Colon (tissue), 2 donors: ENCODE results near the gene VKORC1.

Experiments used
- FAIRE-seq: peaks from 2 replicates; lab custom pipeline; 2012; peaks lifted over from hg19 to GRCh38; lab: Jason Lieb, UNC
- donor health status: control.
- donor health status: control.

VKORC1 gene

GRCh38 chr16:31130336-31130891 lies 35.8 kb upstream of the VKORC1 start:
- no peak for FAIRE-seq

DNA sequence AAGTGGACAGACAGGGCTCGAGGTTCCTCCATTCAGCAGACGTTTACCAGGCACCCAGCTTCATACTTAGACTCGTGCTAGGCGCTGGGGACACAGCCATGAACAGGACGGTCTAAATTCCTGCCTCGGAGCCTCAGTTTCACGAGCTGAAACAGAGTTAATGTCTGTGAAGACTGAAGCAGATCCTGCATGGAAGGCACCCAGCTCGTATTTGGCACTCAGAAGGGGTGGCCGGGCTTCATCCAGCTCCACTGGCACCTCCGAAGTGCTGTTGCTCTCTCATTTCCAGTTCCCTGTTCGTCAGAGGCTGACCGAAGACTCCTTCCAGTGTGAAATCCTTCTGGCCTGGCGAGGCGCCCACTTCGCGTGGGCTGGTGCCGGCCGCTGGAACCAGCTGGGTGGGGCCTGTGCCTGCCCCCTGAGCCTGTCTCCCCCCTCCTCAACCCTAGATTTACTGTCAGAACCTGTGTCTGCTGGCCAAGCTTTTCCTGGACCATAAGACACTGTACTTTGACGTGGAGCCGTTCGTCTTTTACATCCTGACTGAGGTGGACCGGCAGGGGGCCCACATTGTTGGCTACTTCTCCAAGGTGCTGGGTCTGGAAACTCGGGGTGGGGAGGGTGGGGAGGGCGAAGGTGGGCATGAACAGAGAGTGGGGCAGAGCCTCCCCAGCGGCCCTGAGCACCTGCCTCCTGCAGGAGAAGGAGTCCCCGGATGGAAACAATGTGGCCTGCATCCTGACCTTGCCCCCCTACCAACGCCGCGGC lies 35.2 kb upstream of the VKORC1 start:
- FAIRE-seq: no peak

GRCh38 chr16:31128711-31129567 lies 34.3 kb upstream of the VKORC1 start:
- FAIRE-seq: no peak

- no peak for FAIRE-seq
Measured at GRCh38 chr16:31127182-31127581, 32.6 kb upstream of the VKORC1 start.

DNA sequence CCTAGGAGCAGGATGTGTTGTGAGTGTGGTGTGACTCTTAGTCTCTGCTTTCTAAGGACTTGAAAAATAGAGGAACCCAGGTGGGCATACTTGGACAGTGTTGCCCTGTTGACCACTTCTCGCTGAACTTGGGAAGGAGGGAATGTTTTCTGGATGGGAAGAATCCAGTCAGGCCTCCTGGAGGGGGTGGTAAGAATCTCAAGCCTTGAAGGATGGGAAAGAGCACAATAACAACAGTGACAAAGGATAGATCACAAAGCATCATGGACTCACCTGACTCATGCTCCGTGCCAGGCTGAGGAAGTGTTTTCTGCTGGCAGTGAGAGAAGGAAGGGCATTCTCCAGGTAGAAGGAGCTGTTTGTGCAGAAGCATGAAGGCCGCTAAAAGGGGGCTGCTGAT lies 31.2 kb upstream of the VKORC1 start:
- no peak for FAIRE-seq

DNA sequence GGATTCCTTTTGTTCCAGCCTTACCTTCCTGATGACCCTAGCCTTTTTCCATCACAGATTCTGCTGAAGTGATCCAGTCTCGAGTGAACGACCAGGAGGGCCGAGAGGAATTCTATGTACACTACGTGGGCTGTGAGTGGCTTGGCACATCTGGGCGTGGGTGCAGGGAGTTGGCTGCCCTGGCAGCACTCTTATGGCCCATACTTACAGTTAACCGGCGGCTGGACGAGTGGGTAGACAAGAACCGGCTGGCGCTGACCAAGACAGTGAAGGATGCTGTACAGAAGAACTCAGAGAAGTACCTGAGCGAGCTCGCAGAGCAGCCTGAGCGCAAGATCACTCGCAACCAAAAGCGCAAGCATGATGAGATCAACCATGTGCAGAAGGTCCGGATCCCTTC lies 25.5 kb upstream of the VKORC1 start:
- no peak for FAIRE-seq

- FAIRE-seq: no peak
Measured at GRCh38 chr16:31118223-31119155, 23.9 kb upstream of the VKORC1 start.

DNA sequence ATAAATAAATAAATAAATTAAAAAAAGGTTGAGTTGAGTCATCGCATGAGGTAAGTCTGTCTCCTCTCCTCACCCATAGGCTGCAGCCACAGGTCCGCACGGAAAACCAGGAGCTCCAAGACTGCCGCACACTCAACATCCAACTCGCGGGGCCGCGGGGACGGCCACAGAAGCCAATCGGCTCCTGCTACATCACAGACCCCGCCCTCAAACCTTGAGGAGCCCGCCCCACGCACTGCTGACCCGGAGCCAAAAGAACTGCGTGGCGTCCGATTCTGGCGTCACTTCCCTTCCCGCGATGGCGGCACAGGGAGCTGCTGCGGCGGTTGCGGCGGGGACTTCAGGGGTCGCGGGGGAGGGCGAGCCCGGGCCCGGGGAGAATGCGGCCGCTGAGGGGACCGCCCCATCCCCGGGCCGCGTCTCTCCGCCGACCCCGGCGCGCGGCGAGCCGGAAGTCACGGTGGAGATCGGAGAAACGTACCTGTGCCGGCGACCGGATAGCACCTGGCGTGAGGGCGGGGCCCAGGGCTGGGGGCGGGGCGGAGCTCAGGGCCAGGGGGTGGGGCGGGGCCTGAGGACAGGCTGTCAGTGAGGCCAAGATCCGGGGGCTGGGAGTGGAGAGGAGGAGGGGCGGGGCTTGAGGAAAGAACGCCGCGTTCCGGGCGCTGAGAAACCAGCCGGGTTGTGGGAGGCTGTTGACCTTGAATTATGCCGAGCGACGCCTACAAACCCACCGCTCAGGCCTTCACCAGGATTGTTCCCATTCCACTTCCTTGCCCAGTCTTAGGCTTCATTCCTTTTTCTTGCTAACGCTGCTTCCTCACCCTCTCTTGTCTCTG lies 23.0 kb upstream of the VKORC1 start, which contains the start of gene KAT8:
Gene KAT8, plus strand, starts transcription at position 281 of the 839 bp plus-strand sequence. Its CDS starts 18 bp downstream, at position 299.
- FAIRE-seq: no peak

GRCh38 chr16:31114468-31114867 lies 19.9 kb upstream of the VKORC1 start:
- no peak for FAIRE-seq

- FAIRE-seq: no peak
Measured at GRCh38 chr16:31113121-31114120, 18.8 kb upstream of the VKORC1 start.

- FAIRE-seq: no peak
Measured at GRCh38 chr16:31112711-31113110, 18.1 kb upstream of the VKORC1 start.

- FAIRE-seq: no peak
Measured at GRCh38 chr16:31111881-31112466, 17.4 kb upstream of the VKORC1 start.

- FAIRE-seq: no peak
Measured at GRCh38 chr16:31110106-31111034, 15.8 kb upstream of the VKORC1 start.

- no peak for FAIRE-seq
Measured at GRCh38 chr16:31109622-31110021, 15.0 kb upstream of the VKORC1 start.

DNA sequence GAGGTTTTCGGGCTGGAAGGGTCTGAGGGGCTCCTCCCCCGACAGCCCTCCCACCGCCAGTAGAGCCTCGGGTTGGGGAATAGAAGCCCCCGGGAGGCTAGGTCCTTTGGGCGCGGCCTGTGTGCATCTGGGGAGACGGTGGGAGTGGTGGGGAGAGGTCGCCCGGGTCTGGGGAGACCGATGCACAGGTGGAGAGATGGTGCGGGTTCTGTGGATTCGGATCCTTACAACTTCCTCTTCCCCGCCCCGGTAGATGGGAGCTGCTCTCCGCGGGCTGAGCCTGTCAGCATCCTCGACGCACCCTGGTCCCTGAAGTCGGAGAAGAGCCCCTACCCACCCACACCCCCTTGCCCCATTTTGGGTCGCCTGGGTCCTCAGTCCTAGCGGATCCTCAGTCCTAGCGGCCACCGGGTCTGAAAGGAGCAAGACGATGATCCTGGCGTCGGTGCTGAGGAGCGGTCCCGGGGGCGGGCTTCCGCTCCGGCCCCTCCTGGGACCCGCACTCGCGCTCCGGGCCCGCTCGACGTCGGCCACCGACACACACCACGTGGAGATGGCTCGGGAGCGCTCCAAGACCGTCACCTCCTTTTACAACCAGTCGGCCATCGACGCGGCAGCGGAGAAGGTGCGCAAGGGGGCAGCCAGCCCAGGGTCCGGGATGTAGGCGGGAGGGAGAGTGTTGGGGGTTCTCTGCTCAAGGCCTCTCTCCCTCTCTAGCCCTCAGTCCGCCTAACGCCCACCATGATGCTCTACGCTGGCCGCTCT lies 14.4 kb upstream of the VKORC1 start:
- no peak for FAIRE-seq

- no peak for FAIRE-seq
Measured at GRCh38 chr16:31108035-31108793, 13.6 kb upstream of the VKORC1 start, which contains the start of gene BCKDK. Gene BCKDK (plus strand): TSS chr16:31108386. CDS start chr16:31109224, 838 bp downstream.
